Measurements from ENCODE around the gene PDPR. TPM values are rescaled to one million over a fixed set of nuclear protein-coding genes. Genes with fewer than 3 reads are reported as not detected.
"Not testable (repeated sequence)": the region's sequence is repeated elsewhere in the genome, so short reads cannot be mapped to it uniquely, and the experiment has no call there.

The PDPR gene
- total and polyA plus RNA-seq, 10 of the 15 experiments (the other 5 are each of a cell fraction or from before 2014, with no cell fraction given) = 2.6 to 29.1 (median 6.8) TPM

DNA sequence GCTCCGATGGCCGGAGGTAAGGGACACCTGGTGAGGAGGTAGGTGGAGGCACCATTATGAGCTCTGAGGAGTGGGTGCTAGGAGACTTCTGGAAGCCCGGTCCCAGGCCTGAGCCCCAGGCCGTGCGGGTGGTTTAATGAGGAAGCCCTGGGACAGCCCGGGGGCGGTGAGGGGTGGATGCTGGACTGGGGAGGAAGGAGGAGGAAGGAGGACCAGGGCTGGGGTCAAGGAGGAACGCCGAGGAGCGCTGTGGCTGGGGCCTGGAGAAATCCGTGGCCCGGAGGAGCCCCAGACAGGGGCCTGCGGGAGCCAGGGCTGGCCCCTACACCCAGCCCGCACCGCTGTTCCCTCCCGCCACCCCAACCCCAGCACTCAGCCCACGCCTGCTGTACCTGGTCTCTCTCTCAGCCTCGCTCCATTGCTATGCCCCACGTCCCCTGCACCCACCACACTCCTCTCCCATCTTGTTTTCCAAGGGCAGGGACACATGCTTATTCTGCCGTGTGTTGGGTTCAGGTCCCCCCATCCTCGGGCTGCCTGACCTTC, 60.3 kb downstream of the PDPR start:
- H3K27ac ChIP-seq (ENCODE audit: control insufficient read depth, insufficient read depth); RAD21 ChIA-PET (ENCODE audit: unreplicated experiment); POLR2A ChIA-PET; SMC1A ChIA-PET (ENCODE audit: uncharacterized antibody, unreplicated experiment); BruUV-seq (replicated peaks); H3K9me3 ChIP-seq (replicated peaks; ENCODE audit: control insufficient read depth, insufficient read depth, low read length); H4K20me1 ChIP-seq (ENCODE audit: control insufficient read depth, insufficient read depth); H2AFZ ChIP-seq (ENCODE audit: control insufficient read depth, low read depth, low read length); H3K36me3 ChIP-seq (ENCODE audit: control insufficient read depth in 2 of 2, insufficient read depth in 2 of 2, low read length in 1 of 2); H3K4me2 ChIP-seq (ENCODE audit: control insufficient read depth, insufficient read depth); H3K27me3 ChIP-seq (replicated peaks in 1 of 2; ENCODE audit: control insufficient read depth in 2 of 2, insufficient read depth in 2 of 2, low read length in 1 of 2); CTCF ChIA-PET; DNase-seq (ENCODE audit: low read depth, low spot score); H3K4me1 ChIP-seq (ENCODE audit: control insufficient read depth, insufficient read depth, low read length); in situ Hi-C loops (cut with MboI); FAIRE-seq; intact Hi-C loops (cut with micrococcal nuclease; ENCODE audit: unreplicated experiment); H3K79me2 ChIP-seq (ENCODE audit: control insufficient read depth, insufficient read depth, low read length); H3K4me3 ChIP-seq; H3K9ac ChIP-seq (ENCODE audit: control insufficient read depth, insufficient read depth, low read length): not testable (repeated sequence)
- peak; percentile 41 for ATAC-seq
- WGBS (ENCODE audit: insufficient coverage, insufficient replicate concordance, low lambda C conversion rate, missing lambda C conversion rate) = no CpG with 5 or more reads among the region's 21 CpGs

DNA sequence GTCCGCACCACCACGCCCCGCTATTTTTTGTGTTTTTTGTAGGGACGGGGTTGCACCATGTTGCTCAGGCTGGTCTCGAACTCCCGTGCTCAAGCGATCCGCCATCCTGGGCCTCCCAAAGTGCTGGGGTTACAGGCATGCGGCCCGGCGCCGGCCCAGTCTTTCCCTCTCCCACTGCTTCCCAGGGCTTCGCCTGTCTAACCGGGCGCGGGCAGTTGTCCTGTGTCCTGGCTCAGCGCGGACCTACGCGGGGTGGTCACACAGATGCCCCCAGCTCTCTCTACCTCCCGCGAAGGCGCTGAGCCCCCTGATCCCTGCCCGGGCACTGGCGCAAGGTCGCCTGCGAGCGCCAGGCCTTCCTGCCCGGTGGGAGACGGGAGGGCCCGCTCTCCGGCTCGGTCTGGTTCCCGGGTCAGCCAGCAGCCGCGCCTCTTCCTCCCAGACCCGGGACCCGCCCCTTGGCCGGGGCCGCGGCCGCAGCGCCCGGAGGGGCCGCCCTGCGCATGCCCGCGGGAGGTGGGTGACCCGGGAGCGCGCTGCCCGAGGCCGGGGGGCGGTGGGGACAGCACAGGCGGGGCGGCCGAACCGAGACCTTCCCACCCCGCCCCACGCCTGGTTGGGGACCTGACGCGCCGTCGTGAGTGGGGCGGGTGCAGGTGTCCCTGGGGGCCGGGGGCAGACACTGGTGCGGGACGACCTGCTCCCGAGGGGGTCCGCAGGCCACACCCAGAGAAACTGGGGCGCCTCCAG, 73.9 kb downstream of the PDPR start:
- in situ Hi-C loops (cut with MboI); CTCF ChIA-PET; H4K20me1 ChIP-seq (ENCODE audit: control insufficient read depth, insufficient read depth); RAD21 ChIA-PET (ENCODE audit: unreplicated experiment); BruUV-seq (replicated peaks); H3K27me3 ChIP-seq (replicated peaks in 1 of 2; ENCODE audit: control insufficient read depth in 2 of 2, insufficient read depth in 2 of 2, low read length in 1 of 2); H3K4me3 ChIP-seq; H3K79me2 ChIP-seq (ENCODE audit: control insufficient read depth, insufficient read depth, low read length); FAIRE-seq; H2AFZ ChIP-seq (ENCODE audit: control insufficient read depth, low read depth, low read length); intact Hi-C loops (cut with micrococcal nuclease; ENCODE audit: unreplicated experiment); POLR2A ChIA-PET; H3K4me2 ChIP-seq (ENCODE audit: control insufficient read depth, insufficient read depth); H3K36me3 ChIP-seq (ENCODE audit: control insufficient read depth in 2 of 2, insufficient read depth in 2 of 2, low read length in 1 of 2); H3K4me1 ChIP-seq (ENCODE audit: control insufficient read depth, insufficient read depth, low read length); H3K9me3 ChIP-seq (replicated peaks; ENCODE audit: control insufficient read depth, insufficient read depth, low read length); SMC1A ChIA-PET (ENCODE audit: uncharacterized antibody, unreplicated experiment); H3K9ac ChIP-seq (ENCODE audit: control insufficient read depth, insufficient read depth, low read length); H3K27ac ChIP-seq (ENCODE audit: control insufficient read depth, insufficient read depth); DNase-seq (ENCODE audit: low read depth, low spot score): not testable (repeated sequence)
- ATAC-seq = peak; percentile 84
- WGBS (ENCODE audit: insufficient coverage, insufficient replicate concordance, low lambda C conversion rate, missing lambda C conversion rate) = no CpG with 5 or more reads among the region's 71 CpGs

DNA sequence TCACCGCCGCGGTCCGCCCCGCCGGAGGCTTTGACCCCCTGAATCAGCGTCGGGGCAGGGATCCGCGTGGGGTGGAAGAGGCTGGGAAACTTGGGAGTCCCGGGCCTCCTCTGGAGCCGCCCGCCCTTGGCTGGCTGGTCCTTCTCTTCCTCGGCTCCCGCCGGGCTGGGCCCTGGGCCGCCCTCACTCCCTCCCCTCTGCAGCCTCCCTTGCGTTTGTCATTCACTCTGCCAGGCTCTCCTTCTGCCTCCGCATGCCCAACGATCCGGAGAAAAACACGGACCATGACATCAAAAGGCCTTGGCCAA, 74.4 kb downstream of the PDPR start:
- SMC1A ChIA-PET (ENCODE audit: uncharacterized antibody, unreplicated experiment); H3K9ac ChIP-seq (ENCODE audit: control insufficient read depth, insufficient read depth, low read length); H3K27ac ChIP-seq (ENCODE audit: control insufficient read depth, insufficient read depth); H3K4me3 ChIP-seq; H3K4me2 ChIP-seq (ENCODE audit: control insufficient read depth, insufficient read depth); POLR2A ChIA-PET; CTCF ChIA-PET; H3K27me3 ChIP-seq (replicated peaks in 1 of 2; ENCODE audit: control insufficient read depth in 2 of 2, insufficient read depth in 2 of 2, low read length in 1 of 2); in situ Hi-C loops (cut with MboI); H3K79me2 ChIP-seq (ENCODE audit: control insufficient read depth, insufficient read depth, low read length); DNase-seq (ENCODE audit: low read depth, low spot score); H3K4me1 ChIP-seq (ENCODE audit: control insufficient read depth, insufficient read depth, low read length); H2AFZ ChIP-seq (ENCODE audit: control insufficient read depth, low read depth, low read length); RAD21 ChIA-PET (ENCODE audit: unreplicated experiment); H3K36me3 ChIP-seq (ENCODE audit: control insufficient read depth in 2 of 2, insufficient read depth in 2 of 2, low read length in 1 of 2); BruUV-seq (replicated peaks); intact Hi-C loops (cut with micrococcal nuclease; ENCODE audit: unreplicated experiment); H3K9me3 ChIP-seq (replicated peaks; ENCODE audit: control insufficient read depth, insufficient read depth, low read length); FAIRE-seq; H4K20me1 ChIP-seq (ENCODE audit: control insufficient read depth, insufficient read depth): not testable (repeated sequence)
- WGBS (ENCODE audit: insufficient coverage, insufficient replicate concordance, low lambda C conversion rate, missing lambda C conversion rate) = no CpG with 5 or more reads among the region's 22 CpGs
- ATAC-seq = peak; percentile 39

GRCh38 chr16:70190574-70190973, 76.4 kb downstream of the PDPR start:
- BruUV-seq (replicated peaks); DNase-seq (ENCODE audit: low read depth, low spot score); H3K4me1 ChIP-seq (ENCODE audit: control insufficient read depth, insufficient read depth, low read length); H3K27ac ChIP-seq (ENCODE audit: control insufficient read depth, insufficient read depth); H3K4me3 ChIP-seq; H3K79me2 ChIP-seq (ENCODE audit: control insufficient read depth, insufficient read depth, low read length); H3K36me3 ChIP-seq (ENCODE audit: control insufficient read depth in 2 of 2, insufficient read depth in 2 of 2, low read length in 1 of 2); ATAC-seq; FAIRE-seq; in situ Hi-C loops (cut with MboI); H3K4me2 ChIP-seq (ENCODE audit: control insufficient read depth, insufficient read depth); CTCF ChIA-PET; H3K27me3 ChIP-seq (replicated peaks in 1 of 2; ENCODE audit: control insufficient read depth in 2 of 2, insufficient read depth in 2 of 2, low read length in 1 of 2); H4K20me1 ChIP-seq (ENCODE audit: control insufficient read depth, insufficient read depth); H3K9ac ChIP-seq (ENCODE audit: control insufficient read depth, insufficient read depth, low read length); intact Hi-C loops (cut with micrococcal nuclease; ENCODE audit: unreplicated experiment); RAD21 ChIA-PET (ENCODE audit: unreplicated experiment); POLR2A ChIA-PET; H2AFZ ChIP-seq (ENCODE audit: control insufficient read depth, low read depth, low read length); H3K9me3 ChIP-seq (replicated peaks; ENCODE audit: control insufficient read depth, insufficient read depth, low read length); SMC1A ChIA-PET (ENCODE audit: uncharacterized antibody, unreplicated experiment): not testable (repeated sequence)
- no CpG with 5 or more reads among the region's 5 CpGs for WGBS (ENCODE audit: insufficient coverage, insufficient replicate concordance, low lambda C conversion rate, missing lambda C conversion rate)
